Measurements from ENCODE around the gene WNT11.

The WNT11 gene

DNA sequence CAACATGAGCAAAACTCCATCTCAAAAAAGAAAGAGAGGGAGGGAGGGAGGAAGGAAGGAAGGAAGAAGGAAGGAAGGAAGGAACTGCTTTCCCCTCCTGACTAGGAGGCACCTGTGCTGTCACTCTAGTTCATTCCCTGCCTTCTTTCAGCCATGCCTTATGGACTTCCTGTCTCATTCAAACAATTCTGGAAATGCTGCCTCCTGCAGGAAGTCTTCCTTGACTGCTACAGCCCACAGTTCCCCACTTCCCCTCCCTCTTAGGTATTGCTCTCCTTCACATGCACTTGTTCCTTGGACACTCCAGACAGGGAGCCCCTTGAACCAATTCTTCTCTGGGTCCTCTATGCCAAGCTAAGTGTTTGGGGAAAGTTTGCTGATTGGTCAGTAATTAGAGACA is 31.6 kb upstream of the WNT11 start:
- ATAC-seq, result no peak

DNA sequence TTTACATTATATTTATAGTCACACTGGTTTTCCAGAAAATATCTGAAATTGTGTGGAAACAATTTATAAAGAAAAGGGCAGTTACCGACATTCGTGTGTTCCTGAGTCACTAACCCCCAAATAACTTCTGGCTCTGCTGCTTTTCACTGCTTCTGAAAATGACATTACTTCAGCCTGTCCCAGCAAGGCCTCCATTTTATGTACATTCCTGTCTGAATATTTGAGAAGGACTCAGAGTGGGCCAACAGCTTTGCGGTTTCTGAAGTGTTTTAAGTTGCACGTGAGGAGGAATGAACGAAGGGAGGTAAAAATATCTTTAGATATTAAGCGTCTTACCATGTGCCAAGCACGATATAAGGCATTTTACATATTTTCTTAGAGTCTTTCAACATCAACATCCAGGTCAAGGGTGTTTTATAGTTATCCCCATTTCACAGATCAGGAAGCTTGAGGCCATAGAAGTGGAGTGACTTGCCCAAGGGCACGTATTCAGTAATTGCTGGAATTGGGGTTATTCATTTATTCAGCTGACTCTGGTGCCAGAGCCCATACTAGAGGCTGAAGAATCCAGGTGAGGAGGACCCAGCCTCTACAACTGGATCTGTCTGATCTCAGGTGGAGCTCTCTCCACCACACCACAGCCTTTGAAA is 30.8 kb upstream of the WNT11 start:
- no peak for ATAC-seq

DNA sequence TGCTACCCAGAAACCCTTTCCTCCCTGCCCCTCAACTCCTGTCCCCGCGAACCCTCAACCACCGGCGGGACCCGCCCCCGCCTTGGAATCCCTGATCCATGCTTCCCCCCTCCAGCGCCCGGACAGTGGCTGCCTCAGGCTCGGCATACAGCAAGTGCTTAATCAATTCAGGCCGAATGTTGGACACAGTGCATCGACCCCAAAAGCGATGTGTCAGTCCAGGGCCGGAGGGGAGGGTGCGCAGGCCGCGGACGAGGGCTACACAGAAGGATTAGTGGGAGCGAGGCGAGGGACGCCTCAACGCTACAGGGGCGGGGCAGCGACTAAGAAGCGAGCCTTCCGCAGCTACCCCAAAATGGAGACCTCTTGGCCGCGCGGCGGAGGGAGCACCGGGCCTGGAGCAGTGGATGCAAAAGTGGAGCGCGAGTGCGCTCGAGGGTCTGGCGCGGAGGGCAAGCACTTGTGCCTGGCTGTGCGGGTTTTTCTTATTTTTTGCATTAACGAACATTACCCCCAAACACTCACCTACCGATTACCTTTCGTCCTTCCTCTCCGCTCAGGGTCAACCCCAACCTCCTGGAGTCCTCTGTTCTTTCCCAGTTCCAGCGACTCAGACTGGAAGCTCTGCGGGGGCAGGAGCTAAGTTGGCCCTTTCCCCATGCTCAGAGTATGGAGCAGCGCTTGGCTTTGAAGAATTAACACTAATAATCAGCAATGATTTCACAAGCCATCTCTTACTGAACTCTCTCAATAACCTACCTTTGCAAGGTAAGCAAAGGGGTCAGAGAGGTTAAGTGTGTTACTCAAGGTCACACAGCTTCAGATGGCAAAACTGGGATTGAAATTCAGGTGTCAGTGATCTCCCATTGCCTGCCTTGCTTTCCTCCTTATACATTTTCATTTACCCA is 30.0 kb upstream of the WNT11 start:
- ATAC-seq, result no peak

DNA sequence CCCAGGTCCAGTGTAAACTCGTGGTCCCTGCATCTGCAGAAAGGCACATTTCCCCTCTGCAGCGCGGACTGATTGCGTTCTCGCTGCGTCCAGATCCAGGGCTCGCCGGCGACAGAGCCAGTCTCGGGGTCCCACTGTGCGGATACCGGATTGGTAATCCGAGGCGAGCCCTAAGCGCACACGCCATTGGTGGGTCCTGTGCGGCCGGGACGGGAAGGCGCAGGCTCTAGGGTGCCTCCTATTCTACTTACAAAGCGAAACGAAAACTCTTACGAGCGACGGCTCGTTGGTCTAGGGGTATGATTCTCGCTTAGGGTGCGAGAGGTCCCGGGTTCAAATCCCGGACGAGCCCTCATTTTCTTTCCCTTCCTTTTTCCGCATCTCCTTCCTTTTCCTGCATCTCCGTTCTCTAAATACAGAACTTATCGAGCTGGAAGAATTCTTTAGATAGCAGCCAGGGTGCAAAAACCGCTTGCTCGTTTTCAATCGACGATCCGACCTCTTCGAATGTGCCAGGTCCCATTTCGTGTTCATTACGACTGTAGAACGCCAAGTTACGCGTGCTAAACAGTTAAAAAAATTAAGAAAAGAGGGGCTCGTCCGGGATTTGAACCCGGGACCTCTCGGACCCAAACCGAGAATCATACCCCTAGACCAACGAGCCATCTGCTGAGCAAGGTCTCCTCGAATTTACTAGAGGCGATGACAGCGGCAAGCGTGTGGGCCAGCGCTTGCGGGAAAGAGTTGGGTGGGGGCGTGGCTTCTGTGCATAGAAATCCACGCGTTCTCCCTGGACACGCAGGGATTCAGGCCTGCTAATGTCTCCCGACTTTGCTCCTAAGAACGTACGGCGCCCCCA is 29.2 kb upstream of the WNT11 start:
- ATAC-seq, result peak; percentile 87 to 88

DNA sequence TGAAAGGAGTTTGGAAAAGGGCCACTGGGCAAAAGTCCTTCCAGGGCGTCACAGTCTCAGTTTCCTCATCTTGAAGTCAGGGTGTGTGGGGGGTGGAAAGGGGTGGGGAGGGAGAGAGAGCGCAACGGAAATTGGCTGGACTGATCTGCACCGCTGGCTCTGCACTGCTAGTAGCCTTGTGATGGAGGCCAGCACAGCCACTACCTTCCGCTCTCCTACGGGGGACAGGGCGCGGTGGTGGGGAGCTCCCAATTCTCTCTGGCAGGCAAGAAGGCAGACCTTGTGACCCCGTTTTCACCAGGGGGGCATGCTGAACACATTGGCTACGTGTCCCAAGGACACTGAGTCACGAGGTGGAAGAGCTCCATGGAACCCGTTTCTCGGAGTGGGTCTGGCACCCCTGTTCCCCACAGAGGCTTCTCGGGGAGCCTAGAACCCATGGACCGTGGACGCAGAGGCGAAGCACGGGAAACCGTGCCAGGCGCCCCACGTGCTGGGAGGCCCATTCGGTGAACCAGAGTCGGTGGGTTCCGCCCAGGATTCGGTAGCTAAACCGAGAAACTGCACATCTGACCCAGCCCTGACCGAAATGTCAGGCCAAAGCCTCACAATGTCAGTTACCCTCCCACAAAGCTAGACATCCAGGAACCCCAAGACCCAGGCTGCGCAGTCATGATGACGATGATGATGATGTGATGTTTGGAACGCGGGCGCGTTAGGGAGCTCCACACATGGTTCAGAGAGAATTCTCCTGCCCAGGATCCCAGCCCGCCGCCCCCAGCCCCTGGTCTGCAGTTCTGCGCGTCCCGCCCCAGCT is 28.3 kb upstream of the WNT11 start:
- peak; percentile 15 to 17 for ATAC-seq

DNA sequence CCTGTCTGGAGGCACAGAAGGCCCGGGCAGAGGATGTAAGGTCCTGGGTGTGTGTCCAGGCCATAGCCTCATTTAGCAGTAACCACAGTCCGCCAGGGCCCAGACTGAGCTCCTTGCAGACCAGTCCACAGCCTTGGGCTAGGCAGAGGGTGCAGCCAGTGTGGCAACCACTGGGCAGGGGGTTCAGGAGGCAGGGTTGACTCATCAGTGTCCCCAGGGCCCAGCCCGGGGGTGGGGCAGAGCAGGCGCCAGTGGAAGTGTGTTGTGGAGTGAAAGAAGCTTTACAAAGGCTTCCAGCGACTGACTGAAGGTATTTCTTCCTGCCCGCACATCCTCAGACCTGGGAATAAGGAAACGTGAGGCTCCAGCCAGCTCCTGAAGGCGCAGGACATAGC is 27.7 kb upstream of the WNT11 start:
- ATAC-seq, result no peak

DNA sequence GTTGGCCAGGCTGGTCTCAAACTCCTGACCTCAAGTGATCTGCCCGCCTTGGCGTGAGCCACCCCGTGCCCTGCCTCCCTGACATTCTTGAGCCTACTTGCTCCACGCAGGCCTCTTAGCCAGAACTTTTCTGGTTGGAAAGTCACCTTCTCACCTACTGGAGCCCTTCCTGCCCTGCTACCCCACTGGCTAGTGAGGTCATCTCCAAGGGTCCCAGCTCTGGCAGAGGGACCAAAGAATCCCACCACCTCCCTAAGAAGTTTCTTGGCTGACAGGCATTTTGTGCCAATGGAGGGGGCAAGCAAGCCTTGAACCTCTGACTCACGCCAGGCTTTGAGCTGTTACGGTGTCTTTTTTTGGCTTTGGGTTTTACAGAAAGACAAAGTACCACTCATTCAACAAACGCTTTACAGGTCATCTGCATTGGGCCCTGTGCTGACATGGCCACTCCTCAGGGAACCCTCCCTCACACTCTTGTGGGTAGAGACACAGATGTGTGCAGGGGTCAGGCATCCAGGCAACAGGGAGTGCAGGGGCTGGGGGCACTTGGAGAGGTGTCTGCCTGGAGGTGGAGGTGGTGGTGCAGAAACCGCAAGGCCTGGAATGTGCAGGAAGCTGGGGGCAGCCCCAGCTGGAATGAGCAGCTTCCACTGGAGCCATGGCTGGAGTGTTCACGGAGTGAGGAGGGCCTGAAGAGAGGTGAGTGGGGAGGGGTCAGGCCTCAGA is 27.1 kb upstream of the WNT11 start:
- ATAC-seq, result no peak

DNA sequence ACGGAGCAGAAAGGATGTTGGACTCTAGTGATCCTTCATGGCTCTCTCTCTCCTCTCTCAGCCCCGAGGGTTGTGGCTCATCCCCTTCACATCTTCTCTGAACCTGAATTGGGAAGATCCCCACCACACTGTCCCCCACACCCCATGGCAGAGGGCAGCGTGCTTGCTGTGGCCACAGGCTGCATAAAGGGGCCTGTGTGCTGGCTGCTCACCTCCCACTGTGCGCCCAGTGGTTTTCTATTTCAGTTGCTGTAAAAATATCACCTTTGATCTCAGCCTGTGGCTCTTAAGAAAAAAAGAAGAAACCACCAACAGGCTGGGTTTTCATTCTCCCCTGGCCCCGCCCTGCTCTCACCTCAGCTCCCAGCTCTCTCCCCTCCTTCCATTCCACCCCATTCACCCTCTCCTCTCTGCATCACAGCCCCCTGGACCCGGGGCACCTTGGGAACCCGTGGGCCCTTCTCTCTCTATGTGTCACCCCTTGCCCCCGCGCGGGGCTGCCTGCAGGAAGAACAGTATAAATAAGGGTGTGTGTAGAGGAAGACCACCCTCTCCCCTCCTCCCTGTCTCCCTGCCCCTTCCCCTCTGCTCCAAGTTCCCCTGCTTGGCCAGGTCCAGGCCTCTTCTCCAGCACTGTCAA is 25.8 kb upstream of the WNT11 start:
- ATAC-seq, result no peak

DNA sequence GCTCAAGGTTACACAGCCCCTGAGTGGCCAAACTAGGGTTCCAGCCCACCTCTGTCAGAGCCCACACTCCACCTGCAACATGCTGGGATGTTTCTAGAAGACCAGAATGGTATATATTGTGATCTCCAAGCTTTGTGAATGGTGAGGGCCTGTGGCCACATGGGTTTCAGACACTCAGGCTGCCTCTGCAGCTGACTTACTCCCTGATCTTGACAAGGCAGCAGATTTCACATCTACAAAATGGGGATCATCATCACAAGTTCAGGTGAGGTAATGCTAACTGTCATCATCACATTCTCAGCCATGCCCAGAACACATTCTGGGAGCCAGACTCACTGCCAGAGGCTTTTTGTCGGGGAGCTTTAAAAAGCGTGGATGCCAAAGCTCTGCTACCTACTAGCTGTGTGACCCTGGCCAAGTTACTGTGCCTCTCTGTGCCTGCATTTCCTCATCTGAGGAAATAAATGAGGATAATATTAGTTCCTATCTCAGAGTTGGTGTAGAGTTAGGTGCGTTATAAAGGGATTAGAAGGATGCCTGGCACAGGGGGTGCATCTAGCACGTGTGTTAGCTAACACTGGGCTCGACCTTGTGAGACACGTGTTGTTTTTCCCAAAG is 24.9 kb upstream of the WNT11 start:
- ATAC-seq, result no peak

DNA sequence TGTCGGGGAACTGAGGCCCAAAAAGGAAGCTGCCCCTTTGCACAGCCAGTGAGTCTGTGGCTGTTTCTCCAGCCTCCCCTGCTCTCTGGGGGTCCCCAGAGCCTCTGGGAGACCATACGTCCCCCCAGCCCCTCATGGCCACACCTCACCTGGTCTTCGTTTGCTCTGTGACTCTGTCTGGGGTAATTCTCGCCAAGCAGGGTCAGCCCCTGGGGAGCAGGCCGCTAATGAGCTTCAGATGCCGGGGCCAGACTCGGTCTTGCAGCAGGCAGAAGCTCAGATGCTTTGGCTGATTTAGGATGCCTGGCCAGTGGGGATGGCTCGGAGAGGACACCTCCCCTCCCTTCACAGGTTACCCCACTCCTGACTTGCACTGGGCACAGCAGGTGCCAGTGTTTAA is 24.1 kb upstream of the WNT11 start:
- ATAC-seq, result no peak

DNA sequence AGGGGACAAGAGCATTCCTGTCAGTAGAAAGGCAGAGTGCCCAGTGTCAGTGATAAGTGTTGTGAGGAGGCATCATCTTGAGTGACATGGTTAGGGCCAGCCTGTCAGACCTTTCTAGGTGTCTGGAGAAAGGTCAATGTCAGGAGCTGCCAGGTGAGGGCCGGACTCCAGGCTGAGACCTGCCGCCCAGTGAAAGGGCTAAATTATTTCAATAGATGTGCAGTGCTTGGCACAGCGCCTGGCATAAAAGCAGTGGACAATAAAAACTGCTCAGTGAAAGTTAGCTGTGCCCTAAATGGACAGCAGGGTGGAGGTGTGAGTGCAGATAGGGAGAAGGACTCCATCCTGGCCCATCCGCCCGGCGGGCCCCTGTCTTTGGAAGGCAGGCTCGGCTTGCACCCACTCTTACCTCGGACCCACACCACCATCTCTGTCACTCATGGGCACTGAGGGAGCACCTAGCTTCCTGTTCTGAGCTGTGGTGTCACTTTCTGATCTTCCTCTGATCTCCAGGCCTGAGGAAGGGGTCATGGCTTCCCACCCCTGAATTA is 23.5 kb upstream of the WNT11 start:
- no peak for ATAC-seq

DNA sequence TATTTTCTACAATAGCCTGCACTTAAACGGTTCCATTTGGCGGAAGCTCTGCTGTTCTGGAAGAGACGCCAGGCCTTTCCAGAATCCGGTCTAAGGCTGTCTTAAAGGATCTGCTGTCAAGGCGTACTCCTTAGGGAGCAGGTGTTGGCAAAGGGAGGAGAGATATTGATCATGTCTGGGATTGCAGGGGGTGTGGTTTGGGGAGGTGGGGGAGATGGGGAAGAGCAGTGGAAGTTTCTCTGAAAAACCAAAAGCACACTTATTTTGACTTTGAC is 22.5 kb upstream of the WNT11 start:
- no peak for ATAC-seq

DNA sequence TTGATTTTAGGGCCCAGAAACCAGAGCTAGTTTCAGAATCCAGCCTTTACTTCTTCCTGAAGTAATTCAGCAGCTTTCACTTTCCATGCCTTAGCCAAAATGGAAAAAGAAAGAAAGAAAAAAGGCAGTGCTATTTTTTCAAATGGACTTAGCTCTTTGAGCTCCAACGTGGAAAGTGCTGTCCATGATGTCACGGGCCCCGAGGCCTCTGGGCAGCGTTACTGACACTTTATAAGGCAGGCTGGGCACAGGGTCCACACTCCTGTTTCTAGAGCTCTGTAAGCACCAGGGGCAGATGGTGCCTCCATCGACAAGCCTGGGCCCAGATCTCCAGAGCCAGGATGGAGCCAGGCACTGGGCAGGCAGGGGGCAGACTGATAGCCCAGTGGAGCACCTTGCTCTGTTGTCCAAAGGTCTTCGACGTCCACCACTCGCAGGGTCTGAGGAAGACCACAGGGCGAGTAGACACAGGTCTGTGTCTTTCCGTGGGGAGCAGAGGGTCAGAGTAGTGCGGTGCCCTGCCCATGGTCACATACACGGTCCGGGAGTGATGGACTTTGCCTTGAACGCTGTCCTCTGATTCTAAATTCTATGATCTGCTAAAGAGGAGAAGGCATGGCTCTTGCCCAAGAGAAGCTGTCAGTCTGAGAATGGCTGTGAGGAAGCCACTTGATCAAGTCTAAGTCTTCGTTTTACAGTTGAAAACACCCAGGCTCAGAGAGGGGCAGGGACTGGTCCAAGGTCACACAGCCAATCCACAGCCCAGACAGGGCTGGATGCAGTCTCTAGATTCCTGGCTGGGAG is 22.0 kb upstream of the WNT11 start:
- ATAC-seq, result no peak

DNA sequence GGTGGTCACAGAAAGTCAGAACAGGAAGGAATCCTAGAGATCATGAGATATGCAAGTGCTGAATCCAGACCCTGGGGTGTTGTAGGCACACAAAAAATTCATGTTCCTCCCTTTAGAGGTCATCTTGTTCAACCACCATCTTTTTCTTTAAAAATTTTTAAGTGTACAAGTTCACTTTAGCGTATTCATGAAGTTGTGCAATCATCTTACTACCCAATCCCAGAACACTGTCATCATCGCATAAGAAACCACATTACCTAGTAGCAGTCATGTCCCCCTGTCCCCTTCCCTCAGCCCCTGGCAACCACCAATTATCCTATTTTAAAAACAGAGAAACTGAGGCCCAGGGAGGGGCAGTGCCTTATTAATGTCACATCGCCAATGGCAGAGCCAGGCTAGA is 20.3 kb upstream of the WNT11 start:
- no peak for ATAC-seq

DNA sequence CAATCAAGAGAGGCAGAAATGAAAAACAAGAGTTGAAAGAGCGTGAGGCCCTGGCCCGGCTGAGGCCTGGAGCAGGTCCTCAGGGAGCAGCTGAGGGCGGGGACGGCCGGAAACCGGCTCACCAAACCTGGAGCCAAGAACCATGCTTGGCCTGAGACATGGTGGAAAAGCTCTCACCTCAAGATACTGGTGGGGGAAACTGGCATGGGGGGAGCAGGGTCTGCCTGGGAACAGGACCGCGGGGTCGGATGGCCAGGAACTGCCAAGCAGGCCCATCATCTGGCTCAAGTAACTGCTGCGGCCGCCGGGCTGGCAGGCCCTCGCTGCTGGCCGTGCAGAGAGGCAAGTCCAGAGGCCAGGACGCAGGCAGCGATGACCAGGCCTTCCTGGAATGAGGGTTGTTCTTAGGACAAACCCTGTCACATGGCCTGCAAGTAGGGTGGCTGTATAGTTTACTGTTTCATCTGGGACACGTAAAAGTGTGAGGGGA is 18.9 kb upstream of the WNT11 start:
- ATAC-seq, result no peak

DNA sequence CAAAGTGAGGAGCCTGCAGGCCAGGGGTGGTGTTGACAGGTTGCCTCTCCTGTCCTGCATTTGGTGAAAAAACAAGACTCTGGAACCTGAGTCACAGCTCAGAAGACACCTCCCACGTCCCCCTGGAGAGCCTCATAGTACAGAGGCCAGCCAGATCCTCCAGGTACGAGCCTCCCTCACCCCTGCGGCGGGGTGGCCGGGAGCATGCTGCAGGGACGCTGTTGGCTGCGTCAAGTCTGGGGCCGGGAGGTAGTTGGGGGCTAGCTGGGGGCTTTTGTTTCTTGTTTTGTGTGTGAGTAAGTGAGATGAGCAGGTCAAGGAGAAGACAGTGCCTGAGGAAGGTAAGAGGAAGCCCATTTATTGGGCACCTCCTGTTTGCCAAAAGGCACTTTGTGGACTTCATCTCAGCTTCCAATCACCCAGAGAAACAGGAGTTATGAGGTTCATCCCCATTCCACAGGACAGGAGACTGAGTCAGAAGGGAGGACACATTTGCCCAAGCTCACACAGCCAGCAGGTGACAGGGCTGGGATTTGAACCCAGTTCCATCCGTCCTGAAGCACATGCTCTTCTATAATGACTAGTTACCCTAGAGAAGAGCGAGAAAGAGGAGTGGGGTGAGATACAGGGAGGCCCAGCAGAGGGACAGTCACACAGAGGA is 18.3 kb upstream of the WNT11 start:
- ATAC-seq, result no peak

DNA sequence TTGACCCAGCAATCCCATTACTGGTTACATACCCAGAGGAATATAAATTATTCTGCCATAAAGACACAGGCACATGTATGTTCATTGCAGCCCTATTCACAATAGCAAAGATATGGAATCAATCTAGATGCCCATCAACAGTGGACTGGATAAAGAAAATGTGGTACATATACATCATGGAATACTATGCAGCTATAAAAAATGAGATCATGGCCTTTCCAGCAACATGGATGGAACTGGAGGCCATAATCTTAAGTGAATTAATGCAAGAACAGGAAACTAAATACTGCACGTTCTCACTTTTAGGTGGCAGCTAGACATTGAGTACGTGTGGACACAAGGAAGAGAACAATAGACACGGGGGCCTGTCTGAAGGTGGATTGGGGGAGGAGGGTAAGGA is 15.1 kb upstream of the WNT11 start:
- ATAC-seq, result no peak

DNA sequence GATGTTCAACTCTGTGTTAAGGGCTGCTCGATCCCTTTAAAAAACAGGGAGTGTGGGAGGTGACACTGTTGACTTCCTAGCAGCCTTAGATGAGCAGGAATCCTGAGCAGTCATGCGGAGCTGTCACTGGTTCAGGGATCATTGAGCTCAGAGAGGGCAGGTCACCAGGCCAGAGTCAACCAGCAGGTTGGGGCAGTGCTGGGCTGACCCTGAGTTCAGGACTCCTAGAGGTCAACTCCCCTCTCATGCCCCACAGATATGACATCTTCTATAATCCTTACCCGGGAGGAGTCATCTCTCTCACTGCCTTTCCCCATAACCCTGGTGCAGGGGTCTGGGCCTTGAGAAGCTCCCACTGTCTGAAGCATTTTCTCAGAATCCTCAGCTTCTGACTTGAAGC is 12.9 kb upstream of the WNT11 start:
- no peak for ATAC-seq
